ENCODE measurements around the gene ACIN1. TPM values are rescaled to one million over a fixed set of nuclear protein-coding genes. Genes with fewer than 3 reads are reported as not detected.

The ACIN1 gene
- total RNA-seq, 2 experiments from 2014 or later = 282 to 288 TPM

DNA sequence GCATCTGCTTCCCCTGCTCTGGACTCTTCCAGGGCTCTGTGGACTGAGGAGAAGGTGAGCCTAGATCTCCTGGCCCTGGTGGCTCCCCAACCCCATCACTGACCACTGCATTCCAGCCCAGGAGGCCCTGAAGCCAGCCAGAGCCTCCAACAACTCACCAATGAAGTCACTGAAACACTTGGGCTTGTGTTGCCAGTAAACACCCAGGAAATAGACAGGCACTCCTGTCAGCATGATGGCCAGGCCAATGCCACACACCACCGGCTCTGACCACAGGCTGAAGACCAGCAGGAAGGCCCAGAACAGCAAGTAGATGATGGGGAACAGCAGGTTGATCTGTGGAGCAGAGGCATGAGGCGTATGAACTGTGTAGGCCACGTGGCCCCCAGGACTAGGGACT lies 32.9 kb upstream of the ACIN1 start:
- Histone ChIP-seq H3K4me1 (ENCODE audit: insufficient read depth, low read length) (peaks cover 2% of the 10 kb centered on the region), H3K36me3 (ENCODE audit: insufficient read depth, low read length) (no peaks in the 10 kb centered on the region), H3K27me3 (ENCODE audit: control insufficient read depth in 1 of 2, insufficient read depth in 2 of 2, low read length in 2 of 2) (no peaks in the 10 kb centered on the region), H3K9me3 (ENCODE audit: control insufficient read depth in 1 of 2, insufficient read depth in 1 of 2, low read length in 2 of 2) (no peaks in the 10 kb centered on the region), H3K4me3 (ENCODE audit: low read length) (no peak overlapping the region), H3K27ac (ENCODE audit: low read depth in 1 of 2, low read length in 2 of 2) (no peak overlapping the region)
- no peaks in the 10 kb centered on the region for H3K9me3 Mint-ChIP-seq
- no peak overlapping the region for H3K27ac Mint-ChIP-seq
- H3K4me3 Mint-ChIP-seq = no peak overlapping the region
- POLR2A ChIA-PET = no interaction called here
- intact Hi-C loops (cut with DNase I, micrococcal nuclease) = no loop called here
- TF ChIP-seq, protein P1, sequence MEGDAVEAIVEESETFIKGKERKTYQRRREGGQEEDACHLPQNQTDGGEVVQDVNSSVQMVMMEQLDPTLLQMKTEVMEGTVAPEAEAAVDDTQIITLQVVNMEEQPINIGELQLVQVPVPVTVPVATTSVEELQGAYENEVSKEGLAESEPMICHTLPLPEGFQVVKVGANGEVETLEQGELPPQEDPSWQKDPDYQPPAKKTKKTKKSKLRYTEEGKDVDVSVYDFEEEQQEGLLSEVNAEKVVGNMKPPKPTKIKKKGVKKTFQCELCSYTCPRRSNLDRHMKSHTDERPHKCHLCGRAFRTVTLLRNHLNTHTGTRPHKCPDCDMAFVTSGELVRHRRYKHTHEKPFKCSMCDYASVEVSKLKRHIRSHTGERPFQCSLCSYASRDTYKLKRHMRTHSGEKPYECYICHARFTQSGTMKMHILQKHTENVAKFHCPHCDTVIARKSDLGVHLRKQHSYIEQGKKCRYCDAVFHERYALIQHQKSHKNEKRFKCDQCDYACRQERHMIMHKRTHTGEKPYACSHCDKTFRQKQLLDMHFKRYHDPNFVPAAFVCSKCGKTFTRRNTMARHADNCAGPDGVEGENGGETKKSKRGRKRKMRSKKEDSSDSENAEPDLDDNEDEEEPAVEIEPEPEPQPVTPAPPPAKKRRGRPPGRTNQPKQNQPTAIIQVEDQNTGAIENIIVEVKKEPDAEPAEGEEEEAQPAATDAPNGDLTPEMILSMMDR (IDR thresholded peaks at IDR 0.05) = no peak
- H3K36me3 Mint-ChIP-seq (ENCODE audit: low read depth) = no peaks in the 10 kb centered on the region
- CTCF ChIA-PET = interaction anchor here (0.6 kb wide), 1 partner anchor 157 kb away, joined by 4 read pairs; no protein-coding TSS in a partner anchor
- H3K27me3 Mint-ChIP-seq = no peaks in the 10 kb centered on the region
- DNase-seq (no peak), ATAC-seq (ENCODE audit: poor library complexity) (no peak)
- H3K4me1 Mint-ChIP-seq (ENCODE audit: low read depth) = peaks cover 4% of the 10 kb centered on the region

DNA sequence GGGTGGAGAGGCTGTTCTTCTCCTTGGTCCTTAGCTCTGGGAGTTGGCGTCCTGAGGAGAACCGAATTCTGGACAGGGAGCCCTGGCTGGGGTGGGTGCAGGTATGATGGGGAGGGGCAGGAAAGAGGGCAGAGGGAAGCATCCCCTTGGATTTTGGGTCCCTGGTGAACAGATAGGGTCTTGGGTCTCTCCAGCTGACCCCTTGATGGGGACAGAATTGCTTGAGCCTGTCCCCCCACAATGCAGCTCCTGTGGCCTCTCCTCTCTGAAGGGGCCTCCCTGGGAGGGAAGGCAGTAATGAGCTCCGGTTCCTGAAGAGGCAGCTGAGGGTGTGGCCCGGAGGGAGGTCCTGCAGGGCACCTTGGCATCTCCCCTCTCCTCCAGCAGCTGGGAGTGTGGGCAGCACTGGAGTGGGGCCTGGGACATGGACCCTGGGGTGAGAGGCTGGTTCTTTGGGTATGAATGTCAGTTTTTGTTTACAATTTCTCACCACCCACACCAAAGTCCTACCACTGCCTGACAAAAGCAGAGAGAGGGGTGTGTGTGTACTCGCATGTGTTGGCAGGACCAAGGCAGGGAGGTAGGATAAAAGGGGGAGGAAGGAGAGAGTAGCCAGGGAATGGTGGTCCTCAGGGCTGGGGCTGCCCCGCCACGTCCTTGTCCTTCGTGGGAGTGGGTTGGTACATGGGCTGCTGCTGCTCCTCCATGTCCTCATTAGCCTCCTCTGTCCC lies 31.8 kb upstream of the ACIN1 start:
- H3K9me3 Mint-ChIP-seq = no peaks in the 10 kb centered on the region
- no peak overlapping the region for H3K27ac ChIP-seq (ENCODE audit: low read depth in 1 of 2, low read length in 2 of 2)
- H3K27me3 ChIP-seq (ENCODE audit: control insufficient read depth in 1 of 2, insufficient read depth in 2 of 2, low read length in 2 of 2) = no peaks in the 10 kb centered on the region
- no peaks in the 10 kb centered on the region for H3K27me3 Mint-ChIP-seq
- ChIA-PET POLR2A (no interaction called here), CTCF (no interaction called here)
- no peaks in the 10 kb centered on the region for H3K9me3 ChIP-seq (ENCODE audit: control insufficient read depth in 1 of 2, insufficient read depth in 1 of 2, low read length in 2 of 2)
- H3K36me3 ChIP-seq (ENCODE audit: insufficient read depth, low read length) = no peaks in the 10 kb centered on the region
- no peak overlapping the region for H3K4me3 ChIP-seq (ENCODE audit: low read length)
- H3K4me1 ChIP-seq (ENCODE audit: insufficient read depth, low read length) = peaks cover 4% of the 10 kb centered on the region
- peaks cover 8% of the 10 kb centered on the region for H3K4me1 Mint-ChIP-seq (ENCODE audit: low read depth)
- DNase-seq (no peak), ATAC-seq (ENCODE audit: poor library complexity) (no peak)
- H3K4me3 Mint-ChIP-seq = no peak overlapping the region
- intact Hi-C loops (cut with DNase I, micrococcal nuclease) = no loop called here
- TF ChIP-seq, protein P1 (IDR thresholded peaks at IDR 0.05) = no peak
- H3K27ac Mint-ChIP-seq = no peak overlapping the region
- H3K36me3 Mint-ChIP-seq (ENCODE audit: low read depth) = no peaks in the 10 kb centered on the region

DNA sequence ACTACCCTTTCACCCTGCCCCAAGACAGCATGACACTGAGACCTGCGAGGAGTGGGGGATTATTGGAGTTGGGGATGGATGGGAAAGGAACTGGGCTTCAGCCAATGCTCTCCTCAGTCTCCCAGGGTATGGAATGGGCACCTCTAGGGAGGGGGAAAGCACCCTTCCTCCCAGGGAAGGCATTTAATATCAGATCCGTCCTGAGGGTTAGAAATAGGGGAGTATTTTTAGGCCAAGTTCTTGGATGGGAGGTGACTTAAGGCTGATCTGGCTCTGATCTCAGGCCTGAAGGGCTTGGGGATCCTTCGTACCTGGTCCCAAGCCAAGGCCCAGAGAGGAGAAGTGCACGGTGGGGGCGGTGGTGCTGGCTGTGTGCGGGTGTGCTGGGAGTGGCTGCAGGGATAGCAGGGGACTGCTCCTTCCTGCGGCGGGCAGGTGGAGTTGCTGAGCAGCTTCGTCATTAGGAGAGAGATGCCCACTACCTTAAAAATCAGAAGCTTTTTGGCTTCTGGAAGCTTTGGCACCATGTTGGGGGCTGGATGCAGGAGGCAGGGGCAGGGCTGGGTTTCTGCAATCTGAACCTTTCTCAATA lies 31.1 kb upstream of the ACIN1 start:
- ATAC-seq (ENCODE audit: poor library complexity) (no peak), DNase-seq (no peak)
- H3K4me1 ChIP-seq (ENCODE audit: insufficient read depth, low read length) = peaks cover 11% of the 10 kb centered on the region
- H3K27ac ChIP-seq (ENCODE audit: low read depth in 1 of 2, low read length in 2 of 2) = no peak overlapping the region
- no peaks in the 10 kb centered on the region for H3K36me3 Mint-ChIP-seq (ENCODE audit: low read depth)
- intact Hi-C loops (cut with DNase I, micrococcal nuclease) = no loop called here
- no peak overlapping the region for H3K4me3 Mint-ChIP-seq
- POLR2A ChIA-PET = no interaction called here
- H3K36me3 ChIP-seq (ENCODE audit: insufficient read depth, low read length) = no peaks in the 10 kb centered on the region
- CTCF ChIA-PET = no interaction called here
- H3K9me3 ChIP-seq (ENCODE audit: control insufficient read depth in 1 of 2, insufficient read depth in 1 of 2, low read length in 2 of 2) = no peaks in the 10 kb centered on the region
- no peaks in the 10 kb centered on the region for H3K9me3 Mint-ChIP-seq
- H3K27ac Mint-ChIP-seq = no peak overlapping the region
- no peaks in the 10 kb centered on the region for H3K27me3 ChIP-seq (ENCODE audit: control insufficient read depth in 1 of 2, insufficient read depth in 2 of 2, low read length in 2 of 2)
- H3K4me1 Mint-ChIP-seq (ENCODE audit: low read depth) = peaks cover 15% of the 10 kb centered on the region
- no peak overlapping the region for H3K4me3 ChIP-seq (ENCODE audit: low read length)
- no peaks in the 10 kb centered on the region for H3K27me3 Mint-ChIP-seq
- TF ChIP-seq, protein P1 (IDR thresholded peaks at IDR 0.05) = no peak
